ENCODE measurements around the gene CLCN7.

CLCN7 gene

GRCh38 chr16:1465567-1465915, 9.3 kb downstream of the CLCN7 start:
- in situ Hi-C loops (cut with MboI; ENCODE audit: low sequenced_read_pairs), result no loop called here

GRCh38 chr16:1464894-1465566, 9.8 kb downstream of the CLCN7 start:
- in situ Hi-C loops (cut with MboI; ENCODE audit: low sequenced_read_pairs), result no loop called here

- in situ Hi-C loops (cut with MboI; ENCODE audit: low sequenced_read_pairs), result no loop called here
These were observed 10.5 kb downstream of the CLCN7 start for GRCh38 chr16:1464196-1464893.

GRCh38 chr16:1461146-1461545, 13.7 kb downstream of the CLCN7 start:
- in situ Hi-C loops (cut with MboI; ENCODE audit: low sequenced_read_pairs), result no loop called here

GRCh38 chr16:1460602-1461138, 14.2 kb downstream of the CLCN7 start:
- in situ Hi-C loops (cut with MboI; ENCODE audit: low sequenced_read_pairs), result no loop called here

GRCh38 chr16:1459967-1460366, 14.9 kb downstream of the CLCN7 start:
- in situ Hi-C loops (cut with MboI; ENCODE audit: low sequenced_read_pairs), result no loop called here

- in situ Hi-C loops (cut with MboI; ENCODE audit: low sequenced_read_pairs), result no loop called here
These were observed 15.9 kb downstream of the CLCN7 start for GRCh38 chr16:1458977-1459341.

GRCh38 chr16:1458336-1458976, 16.4 kb downstream of the CLCN7 start:
- in situ Hi-C loops (cut with MboI; ENCODE audit: low sequenced_read_pairs), result no loop called here

- in situ Hi-C loops (cut with MboI; ENCODE audit: low sequenced_read_pairs), result no loop called here
These were observed 17.2 kb downstream of the CLCN7 start for GRCh38 chr16:1457489-1458245.

- in situ Hi-C loops (cut with MboI; ENCODE audit: low sequenced_read_pairs), result no loop called here
These were observed 17.9 kb downstream of the CLCN7 start for GRCh38 chr16:1456951-1457350.

- in situ Hi-C loops (cut with MboI; ENCODE audit: low sequenced_read_pairs), result no loop called here
These were observed 19.3 kb downstream of the CLCN7 start for GRCh38 chr16:1455190-1456171.

- in situ Hi-C loops (cut with MboI; ENCODE audit: low sequenced_read_pairs), result no loop called here
These were observed 20.3 kb downstream of the CLCN7 start for GRCh38 chr16:1454561-1454960.

- in situ Hi-C loops (cut with MboI; ENCODE audit: low sequenced_read_pairs), result no loop called here
These were observed 21.5 kb downstream of the CLCN7 start for GRCh38 chr16:1453316-1453715.

- in situ Hi-C loops (cut with MboI; ENCODE audit: low sequenced_read_pairs), result no loop called here
These were observed 22.3 kb downstream of the CLCN7 start for GRCh38 chr16:1452530-1452929.

- in situ Hi-C loops (cut with MboI; ENCODE audit: low sequenced_read_pairs), result no loop called here
These were observed 23.0 kb downstream of the CLCN7 start for GRCh38 chr16:1451702-1452392.

- in situ Hi-C loops (cut with MboI; ENCODE audit: low sequenced_read_pairs), result no loop called here
These were observed 24.0 kb downstream of the CLCN7 start for GRCh38 chr16:1450841-1451240.

GRCh38 chr16:1450218-1450617, 24.6 kb downstream of the CLCN7 start:
- in situ Hi-C loops (cut with MboI; ENCODE audit: low sequenced_read_pairs), result no loop called here

- in situ Hi-C loops (cut with MboI; ENCODE audit: low sequenced_read_pairs), result no loop called here
These were observed 25.5 kb downstream of the CLCN7 start for GRCh38 chr16:1449201-1449788.

- in situ Hi-C loops (cut with MboI; ENCODE audit: low sequenced_read_pairs), result no loop called here
These were observed 26.2 kb downstream of the CLCN7 start for GRCh38 chr16:1448536-1449116.
